HepG2 (cell line): Measurements from ENCODE around the gene KBTBD3. TPM values are rescaled to one million over a fixed set of nuclear protein-coding genes. Genes with fewer than 3 reads are reported as not detected.

ENCODE experiments used
- ATAC-seq: fragments of 200-7000 bp; cut with Tn5 transposase; 3 replicates; pipeline ENCODE4 v1.9.1; 2020; ENCODE audit warnings: mild to moderate bottlenecking, moderate library complexity
- BruUV-seq: library from RNA; stranded (reverse); fragments of 400-500 nt; replicated peaks from 2 replicates; lab custom pipeline; 2021; lab: Mats Ljungman, UMichigan
- CTCF ChIA-PET: fragments of 300-600 bp; formaldehyde crosslinking; extraction: SDS; loops from one replicate; lab custom pipeline; 2021; ENCODE audit warnings: low total read pairs, inconsistent platforms, low intra/inter-chr PET ratio; lab: Yijun Ruan, JAX
- POLR2A ChIA-PET: fragments of 350-600 bp; sonication (Branson Sonifier 250); formaldehyde crosslinking; loops from one replicate; lab custom pipeline; 2020; ENCODE audit warnings: antibody characterized with exemption, inconsistent platforms; lab: Yijun Ruan, JAX
- DNase-seq: peaks from one replicate; pipeline ENCODE4 v3.0.0-alpha.2; 2015; ENCODE audit warnings: low spot score
- FAIRE-seq: peaks from 3 replicates; lab custom pipeline; 2011; peaks lifted over from hg19 to GRCh38; lab: Jason Lieb, UNC
- H2AFZ ChIP-seq: one replicate; pipeline ENCODE4 v1.6.1; 2011; ENCODE audit warnings: low read length, inconsistent platforms
- H3K27ac ChIP-seq: fragments of 300-600 bp; 3 replicates; pipeline ENCODE4 v1.8.0; 2011; ENCODE audit warnings: mixed run types, mild to moderate bottlenecking, mixed read lengths, low read length, inconsistent platforms; ENCODE audit not compliant: insufficient read depth; ENCODE audit errors: extremely low read length
- H3K27me3 ChIP-seq, 2 experiments: fragments of 200-600 bp in 1 of 2; 2 replicates in 1 of 2; 3 replicates in 1 of 2; pipeline versions ENCODE4 v1.6.0 to v1.8.0; 2011; ENCODE audit warnings: low read length in 2 of 2, mild to moderate bottlenecking in 2 of 2, moderate library complexity in 2 of 2, inconsistent platforms in 1 of 2; ENCODE audit not compliant: insufficient read depth in 2 of 2, control insufficient read depth in 1 of 2
- H3K36me3 ChIP-seq, 2 experiments: fragments of 200-600 bp in 1 of 2; replicated peaks in 1 of 2; 2 replicates in 1 of 2; 3 replicates in 1 of 2; pipeline versions ENCODE4 v1.5.1 to v1.8.0; 2011; ENCODE audit warnings: low read length in 2 of 2, inconsistent platforms in 1 of 2; ENCODE audit not compliant: insufficient read depth in 2 of 2, control insufficient read depth in 1 of 2
- H3K4me1 ChIP-seq: 2 replicates; pipeline ENCODE4 v1.5.1; 2012; ENCODE audit warnings: low read length, inconsistent platforms; ENCODE audit not compliant: insufficient read depth
- H3K4me2 ChIP-seq: 2 replicates; pipeline ENCODE4 v1.6.0; 2011; ENCODE audit warnings: low read depth, low read length, inconsistent platforms
- H3K4me3 ChIP-seq, 3 experiments: fragments of 200-600 bp in 1 of 3; sonication (generic), shearing (Covaris generic) in 1 of 3; replicated peaks in 1 of 3; 2 replicates each; pipeline ENCODE4 v1.5.1; 2011 to 2016; ENCODE audit warnings: low read length in 3 of 3, inconsistent platforms in 2 of 3, low read depth in 2 of 3, mild to moderate bottlenecking in 2 of 3, control low read depth in 1 of 3, mixed read lengths in 1 of 3; ENCODE audit not compliant: insufficient read depth in 1 of 3
- H3K79me2 ChIP-seq: one replicate; pipeline ENCODE4 v1.6.1; 2011; ENCODE audit warnings: low read length, inconsistent platforms; ENCODE audit not compliant: insufficient read depth
- H3K9ac ChIP-seq: 2 replicates; pipeline ENCODE4 v1.6.0; 2011; ENCODE audit warnings: mild to moderate bottlenecking, low read depth, low read length, inconsistent platforms; ENCODE audit not compliant: insufficient read depth
- H3K9me3 ChIP-seq: 2 replicates; pipeline ENCODE4 v1.5.1; 2012; ENCODE audit warnings: mild to moderate bottlenecking, low read length
- H4K20me1 ChIP-seq: 2 replicates; pipeline ENCODE4 v1.6.0; 2011; ENCODE audit warnings: inconsistent platforms, mild to moderate bottlenecking, low read length, moderate library complexity; ENCODE audit not compliant: insufficient read depth
- BRF2 ChIP-seq: sonication (generic); formaldehyde crosslinking; IDR thresholded peaks from 2 replicates; pipeline ENCODE4 v1.8.1; 2022; ENCODE audit warnings: mild to moderate bottlenecking, missing genetic modification reagents
- GATA4 ChIP-seq: sonication (generic); IDR thresholded peaks from 2 replicates; pipeline ENCODE4 v1.6.1; 2016; ENCODE audit warnings: antibody characterized with exemption, low read depth, borderline replicate concordance
- KAT2B ChIP-seq: fragments of 150-350 bp; IDR thresholded peaks from 2 replicates; pipeline ENCODE4 v1.6.1; 2014; ENCODE audit warnings: low read depth, low read length, borderline replicate concordance
- KIAA2018 ChIP-seq: sonication (generic); formaldehyde crosslinking; IDR thresholded peaks from 2 replicates; pipeline ENCODE4 v1.5.0; 2020; ENCODE audit warnings: mild to moderate bottlenecking, missing genetic modification reagents, borderline replicate concordance
- MIER3 ChIP-seq: IDR thresholded peaks from 2 replicates; pipeline ENCODE4 v1.6.1; 2016; ENCODE audit warnings: missing compliant biosample characterization, borderline replicate concordance
- RFXANK ChIP-seq: IDR thresholded peaks from 2 replicates; pipeline ENCODE4 v1.6.1; 2016
- ZMYM3 ChIP-seq: sonication (generic); formaldehyde crosslinking; IDR thresholded peaks from 2 replicates; pipeline ENCODE4 v1.5.1; 2020; ENCODE audit warnings: mild to moderate bottlenecking, missing genetic modification reagents
- ZNF263 ChIP-seq: sonication (generic); formaldehyde crosslinking; IDR thresholded peaks from 2 replicates; pipeline ENCODE4 v1.4.0; 2020; ENCODE audit warnings: missing genetic modification reagents
- ZNF567 ChIP-seq: sonication (generic); formaldehyde crosslinking; IDR thresholded peaks from 2 replicates; pipeline ENCODE4 v1.8.1; 2023; ENCODE audit warnings: mild to moderate bottlenecking, missing genetic modification reagents, borderline replicate concordance
- ZNF615 ChIP-seq: sonication (generic); formaldehyde crosslinking; IDR thresholded peaks from 2 replicates; pipeline ENCODE4 v1.5.0; 2020; ENCODE audit warnings: mild to moderate bottlenecking, missing genetic modification reagents, borderline replicate concordance
- ZNF710 ChIP-seq: sonication (generic); formaldehyde crosslinking; IDR thresholded peaks from 2 replicates; pipeline ENCODE4 v1.5.0; 2020; ENCODE audit warnings: mild to moderate bottlenecking, missing genetic modification reagents, borderline replicate concordance
- ZNF773 ChIP-seq: sonication (generic); formaldehyde crosslinking; IDR thresholded peaks from 2 replicates; pipeline ENCODE4 v1.4.0; 2020; ENCODE audit warnings: missing genetic modification reagents, borderline replicate concordance
- WGBS: methylation state at CpG from one replicate; pipeline ENCODE4 v1.1.6; 2017; ENCODE audit warnings: low lambda C conversion rate; 5-methylcytosine and 5-hydroxymethylcytosine counted together
- in situ Hi-C: cut with HindIII; loops from 2 replicates; pipeline ENCODE4 v1.10.0; 2017; ENCODE audit warnings: low pct_unique_long_range_greater_than_20kb; ENCODE audit not compliant: extremely low pct_ligation_motif_present
- intact Hi-C: fragments of 100-400 bp; cut with micrococcal nuclease; formaldehyde crosslinking; loops from one replicate; pipeline ENCODE4 v1.10.0; 2022; ENCODE audit not compliant: unreplicated experiment
- polyA plus RNA-seq, 8 experiments: library from polyadenylated mRNA; depleted of rRNA in 3 of 8; stranded (reverse) in 7 of 8; unstranded in 1 of 8; fragments of >200 nt; fragmentation: Illumina TruSeq in 4 of 8; extraction: Trizol in 4 of 8; gene quantifications; 2 replicates each; pipeline versions ENCODE4 v1.2.1 to v1.2.3, GENCODE V29; 2011 to 2016; ENCODE audit warnings: low read depth in 4 of 8, missing spikeins in 1 of 8, mixed read lengths in 1 of 8; ENCODE audit not compliant: insufficient read depth in 1 of 8
- total RNA-seq, 5 experiments: library from RNA; depleted of rRNA; stranded (reverse); fragments of >200 nt; fragmentation: Illumina TruSeq; extraction: Trizol; gene quantifications; 2 replicates each; pipeline ENCODE4 v1.2.3, GENCODE V29; 2016; ENCODE audit warnings: low read depth in 1 of 5

Gene KBTBD3
- total and polyA plus RNA-seq, 2 of the 13 experiments (the other 11 are each of a cell fraction or from before 2014, with no cell fraction given) = 1.8 to 7.4 TPM

- in situ Hi-C loops = loop anchor here (5.0 kb wide), 1 partner anchor 55 kb away; the partner anchor contains the start of genes AASDHPPT and KBTBD3
- peak; percentile 97 for DNase-seq
- peak; percentile 99 for ATAC-seq
- POLR2A ChIA-PET = interaction anchor here (1.6 kb wide), 1 partner anchor 55 kb away, joined by 9 read pairs; the partner anchor contains the start of genes AASDHPPT and KBTBD3
- Histone ChIP-seq H3K9me3 (no peaks in the 10 kb centered on the region), H3K4me1 (peaks cover 28% of the 10 kb centered on the region), H3K27me3 (no peaks in the 10 kb centered on the region), H4K20me1 (no peaks in the 10 kb centered on the region), H2AFZ (peak within 1 kb of the TSS; percentile 85), H3K27ac (peak within 1 kb of the TSS; percentile 37), H3K9ac (peak within 1 kb of the TSS; percentile 72), H3K36me3 (no peaks in the 10 kb centered on the region), H3K79me2 (peaks cover 9% of the 10 kb centered on the region), H3K4me2 (peak within 1 kb of the TSS; percentile 71), H3K4me3 (peak within 1 kb of the TSS; percentile 74 to 96 (median 88))
- WGBS = 28% methylated on average over 9 of the region's 48 CpGs
- CTCF ChIA-PET = no interaction called here
- FAIRE-seq = peak; percentile 90
- intact Hi-C loops = loop anchor here (1.0 to 5.0 kb wide), 2 partner anchors 55 to 1060 kb away; partner anchors contain the start of genes AASDHPPT and KBTBD3
- no TSS peak for BruUV-seq
- no peak for TF ChIP-seq BRF2 (CRISPR knock-in tag)
- no peak for TF ChIP-seq RFXANK (CRISPR knock-in tag)
- no peak for TF ChIP-seq ZNF773
- TF ChIP-seq ZNF710 (CRISPR knock-in tag) = no peak
- no peak for TF ChIP-seq KAT2B
- TF ChIP-seq ZNF615 (CRISPR knock-in tag) = no peak
- TF ChIP-seq ZNF567 = no peak
- TF ChIP-seq KIAA2018 = no peak
- no peak for TF ChIP-seq MIER3 (CRISPR knock-in tag)
- TF ChIP-seq GATA4 = no peak
- TF ChIP-seq ZMYM3 (CRISPR knock-in tag) = no peak
- TF ChIP-seq ZNF263 = no peak
These were observed 55.0 kb downstream of the KBTBD3 start, which contains the start of gene MSANTD4 for GRCh38 chr11:106021967-106022794. Gene MSANTD4 (minus strand): TSS chr11:106022240. CDS start chr11:106010917, 11,323 bp downstream.
